Activated naive CD4-positive, alpha-beta T cell treated with anti-CD3 and anti-CD28 coated beads, Interleukin-2, amount 50 U/mL, for 16 hours (primary cell): ENCODE data around the gene PTPN9.
"Not testable (repeated sequence)": the region's sequence is repeated elsewhere in the genome, so short reads cannot be mapped to it uniquely, and the experiment has no call there.

Experiments used
- DNase-seq: peaks from one replicate; pipeline ENCODE4 v3.0.0-alpha.2; 2020

Gene PTPN9

GRCh38 chr15:75578173-75578947 is 755 bp downstream of the PTPN9 start:
- peak; percentile 20 for DNase-seq

- DNase-seq: no peak
These were observed 1.5 kb downstream of the PTPN9 start for GRCh38 chr15:75577401-75578172.

- no peak for DNase-seq
These were observed 5.3 kb downstream of the PTPN9 start for GRCh38 chr15:75573648-75574384.

- no peak for DNase-seq
These were observed 8.8 kb downstream of the PTPN9 start for GRCh38 chr15:75570126-75570845.

GRCh38 chr15:75565062-75565970 is 13.8 kb downstream of the PTPN9 start:
- DNase-seq: no peak

GRCh38 chr15:75561888-75562287 is 17.2 kb downstream of the PTPN9 start:
- DNase-seq: no peak

- not testable (repeated sequence) for DNase-seq
These were observed 19.8 kb downstream of the PTPN9 start for GRCh38 chr15:75559360-75559759.

GRCh38 chr15:75558955-75559354 is 20.2 kb downstream of the PTPN9 start:
- not testable (repeated sequence) for DNase-seq

- DNase-seq: no peak
These were observed 24.4 kb downstream of the PTPN9 start for GRCh38 chr15:75554717-75555116.

- DNase-seq: no peak
These were observed 25.5 kb downstream of the PTPN9 start for GRCh38 chr15:75553659-75554058.

- DNase-seq: no peak
These were observed 28.0 kb downstream of the PTPN9 start for GRCh38 chr15:75551091-75551490.

- DNase-seq: no peak
These were observed 34.1 kb downstream of the PTPN9 start for GRCh38 chr15:75545064-75545463.

GRCh38 chr15:75544359-75544758 is 34.8 kb downstream of the PTPN9 start:
- DNase-seq: no peak

GRCh38 chr15:75542949-75543545 is 36.1 kb downstream of the PTPN9 start:
- not testable (repeated sequence) for DNase-seq

GRCh38 chr15:75542386-75542797 is 36.7 kb downstream of the PTPN9 start:
- DNase-seq: no peak

GRCh38 chr15:75538376-75538775 is 40.7 kb downstream of the PTPN9 start:
- DNase-seq: no peak

GRCh38 chr15:75533945-75534344 is 45.2 kb downstream of the PTPN9 start:
- no peak for DNase-seq

- DNase-seq: no peak
These were observed 46.5 kb downstream of the PTPN9 start for GRCh38 chr15:75532413-75533250.

- DNase-seq: no peak
These were observed 48.1 kb downstream of the PTPN9 start for GRCh38 chr15:75531041-75531450.

- DNase-seq: no peak
These were observed 48.9 kb downstream of the PTPN9 start for GRCh38 chr15:75530169-75530568.
